ENCODE measurements around the gene MBNL2.

MBNL2 gene

GRCh38 chr13:97325738-97326137 is 103.6 kb downstream of the MBNL2 start:
- H3K4me3 ChIP-seq (ENCODE audit: low read depth, low read length): no peak overlapping the region
- TF ChIP-seq, protein P1, sequence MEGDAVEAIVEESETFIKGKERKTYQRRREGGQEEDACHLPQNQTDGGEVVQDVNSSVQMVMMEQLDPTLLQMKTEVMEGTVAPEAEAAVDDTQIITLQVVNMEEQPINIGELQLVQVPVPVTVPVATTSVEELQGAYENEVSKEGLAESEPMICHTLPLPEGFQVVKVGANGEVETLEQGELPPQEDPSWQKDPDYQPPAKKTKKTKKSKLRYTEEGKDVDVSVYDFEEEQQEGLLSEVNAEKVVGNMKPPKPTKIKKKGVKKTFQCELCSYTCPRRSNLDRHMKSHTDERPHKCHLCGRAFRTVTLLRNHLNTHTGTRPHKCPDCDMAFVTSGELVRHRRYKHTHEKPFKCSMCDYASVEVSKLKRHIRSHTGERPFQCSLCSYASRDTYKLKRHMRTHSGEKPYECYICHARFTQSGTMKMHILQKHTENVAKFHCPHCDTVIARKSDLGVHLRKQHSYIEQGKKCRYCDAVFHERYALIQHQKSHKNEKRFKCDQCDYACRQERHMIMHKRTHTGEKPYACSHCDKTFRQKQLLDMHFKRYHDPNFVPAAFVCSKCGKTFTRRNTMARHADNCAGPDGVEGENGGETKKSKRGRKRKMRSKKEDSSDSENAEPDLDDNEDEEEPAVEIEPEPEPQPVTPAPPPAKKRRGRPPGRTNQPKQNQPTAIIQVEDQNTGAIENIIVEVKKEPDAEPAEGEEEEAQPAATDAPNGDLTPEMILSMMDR (IDR thresholded peaks at IDR 0.05; ENCODE audit: low read depth, low read length): no peak

DNA sequence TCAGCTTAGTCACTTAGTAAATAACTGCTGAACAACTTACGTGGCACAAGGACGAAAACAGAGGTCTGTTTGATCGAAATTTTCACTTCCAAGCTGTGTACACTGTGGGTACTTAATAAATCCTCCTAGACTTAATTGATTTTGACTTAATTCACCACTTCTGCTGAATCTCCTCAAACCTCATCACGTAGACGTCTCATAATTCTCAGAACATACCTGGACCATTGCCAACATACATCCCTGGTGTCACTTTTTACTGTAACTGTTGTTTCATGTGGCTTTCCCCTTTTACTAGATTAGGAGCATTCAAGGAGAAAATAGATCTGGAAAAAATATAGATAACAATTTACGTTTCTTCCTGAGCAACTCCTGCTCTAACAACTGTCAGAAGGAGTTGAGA is 105.0 kb downstream of the MBNL2 start:
- no peak overlapping the region for H3K4me3 ChIP-seq (ENCODE audit: low read depth, low read length)
- TF ChIP-seq, protein P1 (IDR thresholded peaks at IDR 0.05; ENCODE audit: low read depth, low read length): no peak

GRCh38 chr13:97327506-97328221 is 105.5 kb downstream of the MBNL2 start:
- no peak overlapping the region for H3K4me3 ChIP-seq (ENCODE audit: low read depth, low read length)
- TF ChIP-seq, protein P1 (IDR thresholded peaks at IDR 0.05; ENCODE audit: low read depth, low read length): no peak

DNA sequence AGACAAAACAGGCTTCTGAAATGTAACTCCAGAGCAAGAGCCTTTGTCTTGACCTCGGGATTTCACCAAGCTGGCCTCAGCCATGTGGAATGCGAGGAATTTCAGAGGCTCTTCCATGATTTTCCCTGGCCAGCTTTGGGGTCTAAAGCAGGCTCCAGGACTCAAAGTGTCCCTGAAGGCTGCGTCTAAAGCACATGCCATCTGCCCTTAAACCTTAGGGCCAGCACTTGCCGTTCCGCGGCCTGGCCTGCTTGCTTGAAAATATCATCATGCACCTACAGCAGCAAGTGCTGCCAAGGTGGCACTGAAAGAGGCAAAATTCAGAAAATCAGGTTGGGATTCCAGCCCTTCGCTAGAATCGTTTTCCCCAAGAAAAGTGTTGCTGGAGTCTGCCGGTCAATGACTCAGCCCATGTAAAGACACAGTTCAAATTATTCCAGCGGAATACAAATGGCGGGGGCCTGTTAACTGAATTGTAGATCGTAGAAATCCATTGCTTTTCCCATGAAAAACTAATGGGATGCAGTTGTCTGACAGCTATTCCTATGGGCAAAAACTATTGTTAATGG is 106.2 kb downstream of the MBNL2 start:
- no peak overlapping the region for H3K4me3 ChIP-seq (ENCODE audit: low read depth, low read length)
- TF ChIP-seq, protein P1 (IDR thresholded peaks at IDR 0.05; ENCODE audit: low read depth, low read length): no peak

GRCh38 chr13:97329331-97329730 is 107.2 kb downstream of the MBNL2 start:
- TF ChIP-seq, protein P1 (IDR thresholded peaks at IDR 0.05; ENCODE audit: low read depth, low read length): no peak
- H3K4me3 ChIP-seq (ENCODE audit: low read depth, low read length): no peak overlapping the region

DNA sequence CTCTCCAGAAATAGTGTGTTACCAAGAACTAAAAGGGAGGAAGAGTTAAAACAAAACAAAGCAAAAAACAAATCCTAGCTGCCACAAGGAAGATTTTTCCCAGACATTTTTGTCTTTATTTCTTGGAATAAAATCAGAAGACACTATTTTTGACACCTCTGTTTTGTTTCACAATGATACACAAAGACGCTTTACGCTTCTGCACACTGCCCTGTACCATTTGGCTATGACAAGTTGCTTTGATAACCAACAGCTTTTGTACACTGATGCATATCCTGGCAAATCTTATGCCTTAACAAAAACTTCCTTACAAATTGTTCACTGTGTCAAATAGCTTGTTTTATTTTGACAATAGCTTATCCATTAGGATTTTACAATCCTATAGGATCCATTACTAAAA is 108.3 kb downstream of the MBNL2 start:
- TF ChIP-seq, protein P1 (IDR thresholded peaks at IDR 0.05; ENCODE audit: low read depth, low read length): no peak
- H3K4me3 ChIP-seq (ENCODE audit: low read depth, low read length): no peak overlapping the region

- H3K4me3 ChIP-seq (ENCODE audit: low read depth, low read length): no peak overlapping the region
- TF ChIP-seq, protein P1 (IDR thresholded peaks at IDR 0.05; ENCODE audit: low read depth, low read length): no peak
Observed at GRCh38 chr13:97332742-97333141, 110.6 kb downstream of the MBNL2 start.
